ENCODE measurements around the gene SIL1. TPM values are rescaled to one million over a fixed set of nuclear protein-coding genes. Genes with fewer than 3 reads are reported as not detected.
"Not testable (repeated sequence)": the region's sequence is repeated elsewhere in the genome, so short reads cannot be mapped to it uniquely, and the experiment has no call there.

Gene SIL1
- polyA plus RNA-seq, 5 donors: 30.4 to 45.3 (median 34.4) TPM

DNA sequence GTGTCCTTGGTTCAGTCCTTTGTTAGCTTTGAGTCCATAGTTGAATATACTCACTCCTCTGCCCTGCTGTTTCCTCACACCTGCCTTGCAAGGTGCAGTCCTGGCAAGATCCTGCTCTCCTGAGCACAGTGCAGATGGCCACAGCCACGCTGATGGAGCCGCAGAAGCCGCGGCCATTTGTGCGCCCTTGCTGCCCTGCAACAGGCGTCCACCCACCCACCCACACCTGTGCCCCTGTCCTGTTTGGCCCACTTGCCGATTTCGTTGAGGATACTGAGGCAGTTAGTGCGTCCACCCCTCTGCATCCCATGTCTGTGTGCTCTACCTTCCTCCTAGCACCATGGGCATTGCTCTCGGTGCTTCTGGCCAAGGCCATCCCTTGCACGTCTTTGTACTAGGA lies 271.9 kb downstream of the SIL1 start:
- no peak for DNase-seq

DNA sequence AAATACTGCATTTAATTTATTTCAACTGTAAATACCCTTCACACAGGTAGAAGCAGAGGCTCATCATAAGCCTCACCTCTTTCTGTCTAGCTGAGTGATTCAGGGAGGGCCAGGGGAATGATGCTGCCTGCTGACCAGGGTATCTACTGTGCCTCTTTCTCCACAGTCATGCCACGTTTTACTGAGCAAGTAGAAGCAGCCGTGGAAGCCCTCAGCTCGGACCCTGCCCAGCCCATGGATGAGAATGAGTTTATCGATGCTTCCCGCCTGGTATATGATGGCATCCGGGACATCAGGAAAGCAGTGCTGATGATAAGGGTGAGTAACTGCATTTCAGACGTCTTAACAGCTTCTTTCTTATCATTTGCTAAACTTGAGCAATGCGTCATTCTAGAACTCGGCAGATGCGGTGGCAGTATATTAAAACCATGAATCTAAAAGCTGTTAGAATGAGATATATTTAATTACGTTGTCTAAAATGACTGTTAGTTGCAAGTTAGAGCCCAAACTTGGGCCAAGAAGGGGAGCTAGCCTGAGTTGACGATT lies 273.0 kb downstream of the SIL1 start:
- no peak for DNase-seq

DNA sequence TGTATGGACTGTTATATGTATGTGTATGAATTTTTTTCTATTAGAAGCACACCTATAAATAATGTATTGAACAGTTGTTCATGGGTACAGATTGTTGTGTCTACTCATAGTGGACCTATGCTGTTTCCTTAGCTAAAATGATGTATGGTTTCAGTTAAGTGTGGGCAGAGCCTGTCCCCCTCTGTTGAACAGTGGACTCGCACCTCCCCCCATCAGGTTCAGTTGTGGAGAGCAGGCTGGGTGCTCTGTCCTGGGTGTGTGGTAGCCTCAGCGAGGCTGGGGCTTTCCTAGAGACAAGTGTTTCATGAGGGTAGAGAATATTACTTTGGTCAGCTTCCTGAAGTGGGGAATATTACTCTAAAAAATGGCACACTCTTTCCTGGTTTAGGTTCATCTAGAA lies 275.7 kb downstream of the SIL1 start:
- DNase-seq: no peak

DNA sequence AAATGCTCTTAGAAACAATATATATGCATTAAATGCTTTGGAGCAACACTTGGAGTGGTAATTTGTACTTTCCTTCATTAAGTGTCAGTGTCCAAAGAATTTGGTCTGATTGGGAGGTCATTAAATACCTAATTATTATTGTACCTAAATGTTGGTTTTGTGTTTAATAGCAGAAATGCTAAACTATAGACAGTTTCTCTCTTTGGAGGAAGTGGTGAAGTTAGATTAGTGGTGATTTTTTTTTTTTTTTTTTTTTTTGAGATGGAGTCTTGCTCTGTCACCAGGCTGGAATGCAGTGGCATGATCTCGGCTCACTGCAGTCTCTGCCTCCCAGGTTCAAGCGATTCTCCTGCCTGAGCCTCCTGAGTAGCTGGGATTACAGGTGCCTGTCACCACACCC lies 276.8 kb downstream of the SIL1 start:
- DNase-seq: not testable (repeated sequence)

DNA sequence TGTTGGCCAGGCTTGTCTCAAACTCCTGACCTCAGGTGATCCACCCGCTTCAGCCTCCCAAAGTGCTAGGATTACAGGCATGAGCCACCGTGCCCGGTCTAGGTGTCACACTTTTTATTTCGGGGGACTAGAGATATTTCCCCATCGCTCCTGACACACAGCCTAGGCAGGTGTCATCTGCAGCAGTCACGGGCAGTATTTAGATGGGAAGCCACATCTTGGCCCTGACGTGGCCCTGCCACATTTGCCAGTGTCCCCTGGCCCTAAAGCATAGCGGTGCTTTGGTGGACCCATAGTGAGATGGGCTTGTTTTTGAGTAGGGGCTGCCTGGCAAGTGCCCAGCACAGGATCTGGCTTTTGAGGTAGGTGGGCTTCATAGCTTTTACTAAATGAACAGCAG lies 278.0 kb downstream of the SIL1 start:
- DNase-seq: no peak

DNA sequence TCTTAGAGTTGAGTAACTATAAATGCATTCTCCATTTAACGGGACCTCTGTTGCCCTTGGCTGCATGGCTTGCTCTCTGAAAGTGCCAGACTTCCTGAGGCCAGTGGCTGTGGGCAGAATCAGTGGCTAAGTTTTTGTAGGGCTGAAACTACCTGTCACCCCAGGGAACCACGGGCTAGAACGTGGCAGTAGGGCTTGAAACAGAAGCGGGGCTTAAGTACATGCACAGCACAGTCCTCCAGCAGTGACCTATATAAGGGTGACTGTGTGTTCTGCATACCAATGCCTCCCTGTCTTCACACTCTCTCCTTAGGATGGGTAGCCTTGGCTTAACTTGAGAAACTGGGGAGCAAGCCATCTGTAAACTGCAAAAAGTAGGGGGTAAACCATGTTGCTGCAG lies 279.5 kb downstream of the SIL1 start:
- DNase-seq: no peak

DNA sequence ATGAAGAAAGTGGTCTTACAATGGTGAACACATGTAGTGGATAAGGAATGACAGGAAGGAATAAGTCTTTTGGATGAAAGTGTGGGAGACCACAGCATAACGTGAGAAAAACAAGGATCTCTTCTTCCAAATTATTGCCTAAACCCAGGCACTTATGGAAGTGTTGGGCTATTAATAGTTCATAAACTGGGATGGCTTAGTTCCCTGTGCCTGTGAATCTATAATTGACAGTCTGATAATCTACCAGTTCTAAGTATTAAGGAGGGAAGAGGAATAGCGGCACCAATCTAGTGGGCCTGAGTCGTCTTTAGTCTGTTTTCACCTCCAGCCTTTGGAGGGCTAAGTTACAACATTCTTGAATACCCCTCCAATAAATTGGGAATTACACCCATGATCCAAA lies 283.8 kb downstream of the SIL1 start:
- DNase-seq: no peak

DNA sequence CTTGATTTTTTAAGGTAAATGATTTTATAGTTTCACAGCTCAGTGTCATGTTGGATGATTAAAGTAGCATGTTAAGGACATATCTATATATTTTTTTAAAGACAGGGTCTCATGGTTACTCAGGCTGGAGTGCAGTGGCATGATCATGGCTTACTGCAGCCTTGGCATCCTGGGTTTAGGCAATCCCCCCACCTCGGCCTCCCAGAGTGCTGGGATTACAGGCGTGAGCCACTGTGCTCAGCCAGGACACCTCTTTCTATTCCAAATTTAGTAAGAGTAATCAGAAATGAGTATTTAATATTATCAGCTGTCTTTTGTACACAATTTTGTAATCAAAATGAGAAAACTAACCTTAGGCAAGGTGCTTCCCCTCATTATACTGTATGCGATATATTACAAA lies 284.4 kb downstream of the SIL1 start:
- DNase-seq: no peak

DNA sequence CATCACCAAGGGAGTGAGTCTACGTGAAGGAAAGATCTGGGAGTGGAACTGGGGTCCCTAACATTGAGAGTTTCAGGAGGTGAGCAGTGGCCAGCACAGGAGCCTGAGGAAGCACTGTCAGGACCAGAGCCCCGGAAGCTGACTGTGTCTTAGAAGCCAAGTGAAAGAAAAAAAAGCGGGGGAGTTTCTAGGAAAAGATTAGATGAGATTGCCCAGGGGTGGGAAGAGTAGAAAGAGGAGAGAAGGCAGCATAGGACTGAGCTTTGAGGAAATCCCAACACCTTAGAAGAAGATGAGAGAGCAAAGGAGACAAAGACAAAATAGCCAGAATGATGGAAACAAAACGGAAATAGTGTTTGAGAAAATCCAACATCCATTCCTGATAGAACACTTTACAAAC lies 286.1 kb downstream of the SIL1 start:
- DNase-seq: no peak

DNA sequence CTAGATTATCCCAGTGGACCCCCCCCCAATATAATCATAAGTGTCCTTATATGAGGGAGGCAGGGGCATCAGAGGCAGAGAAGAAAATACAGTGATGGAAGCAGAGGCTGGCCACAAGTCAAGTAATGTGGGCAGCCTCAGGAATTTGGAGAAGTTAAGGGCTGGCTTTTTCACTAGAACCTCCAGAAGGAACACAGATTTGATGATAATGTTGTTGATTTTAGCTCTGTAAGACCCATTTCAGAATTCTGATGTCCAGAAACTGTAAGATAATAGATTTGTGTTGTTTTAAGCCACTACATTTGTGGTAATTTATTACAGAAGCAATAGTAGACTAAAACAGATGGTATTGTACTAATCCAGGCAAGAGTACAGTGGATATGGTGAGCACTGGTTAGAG lies 286.7 kb downstream of the SIL1 start:
- no peak for DNase-seq

DNA sequence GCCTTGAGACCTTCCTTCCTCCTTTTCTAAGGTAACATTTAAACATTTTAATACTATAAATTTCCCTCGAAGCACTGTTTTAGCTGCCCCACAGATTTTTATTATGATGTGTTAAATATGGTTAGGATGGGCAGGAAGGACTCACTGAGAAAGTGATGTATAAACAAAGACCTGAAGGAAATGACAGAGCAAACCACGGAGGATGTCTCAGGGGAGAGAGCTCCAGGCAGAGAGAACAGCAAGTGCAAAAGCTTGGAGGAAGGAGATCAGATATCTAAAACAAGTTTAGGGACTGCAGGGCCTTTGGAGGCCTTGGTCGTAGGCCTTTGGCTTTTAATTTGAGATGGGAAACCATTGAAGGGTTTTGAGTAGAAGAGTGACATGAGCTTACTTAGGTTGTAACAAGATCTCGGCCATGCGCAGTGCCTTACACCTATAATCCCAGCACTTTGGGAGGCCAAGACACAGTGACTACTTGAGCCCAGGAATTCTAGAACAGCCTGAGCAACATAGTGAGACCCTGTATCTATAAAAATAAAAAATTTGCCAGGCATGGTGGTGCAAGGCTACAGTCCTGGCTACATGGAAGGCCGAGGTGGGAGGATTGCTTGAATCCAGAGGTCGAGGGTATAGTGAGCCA lies 287.5 kb downstream of the SIL1 start:
- DNase-seq: no peak

DNA sequence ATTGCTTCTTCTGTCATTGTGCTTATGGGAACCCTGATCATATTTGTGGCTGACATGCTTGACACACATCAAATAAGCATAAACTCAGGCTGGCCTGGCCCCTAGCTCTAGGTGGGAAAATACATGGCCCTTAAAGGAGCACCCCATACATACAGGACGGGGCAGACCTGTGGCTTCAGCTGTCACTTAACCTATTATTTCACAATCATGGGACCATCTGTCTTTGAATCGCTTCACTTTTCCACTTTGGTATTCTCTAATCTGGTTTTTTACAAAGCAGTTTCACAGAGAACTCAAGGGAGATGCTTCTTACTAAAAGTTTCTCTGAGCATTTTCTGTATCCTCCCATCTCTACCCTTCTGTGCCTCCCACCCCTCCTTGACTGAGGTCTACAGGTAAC lies 288.4 kb downstream of the SIL1 start:
- DNase-seq: no peak

DNA sequence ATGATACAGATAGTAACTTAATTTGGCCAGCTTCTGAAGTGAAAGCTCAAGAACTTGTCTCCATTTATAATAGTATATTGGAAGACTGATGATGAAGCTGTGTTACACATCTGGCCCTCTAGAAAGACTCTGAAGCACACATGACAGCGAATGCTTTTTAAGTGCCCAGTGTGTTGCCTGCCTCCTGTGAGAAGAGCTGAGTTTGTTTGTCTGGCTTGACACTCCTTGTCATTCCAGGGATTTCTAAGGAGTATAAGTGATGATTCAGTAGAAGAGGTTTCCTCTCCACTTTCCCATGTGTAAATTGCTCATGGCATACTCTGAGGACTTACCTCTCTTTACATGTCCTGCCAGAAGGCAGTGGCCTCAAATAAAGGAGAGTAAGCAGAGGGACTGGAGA lies 292.6 kb downstream of the SIL1 start:
- no peak for DNase-seq

DNA sequence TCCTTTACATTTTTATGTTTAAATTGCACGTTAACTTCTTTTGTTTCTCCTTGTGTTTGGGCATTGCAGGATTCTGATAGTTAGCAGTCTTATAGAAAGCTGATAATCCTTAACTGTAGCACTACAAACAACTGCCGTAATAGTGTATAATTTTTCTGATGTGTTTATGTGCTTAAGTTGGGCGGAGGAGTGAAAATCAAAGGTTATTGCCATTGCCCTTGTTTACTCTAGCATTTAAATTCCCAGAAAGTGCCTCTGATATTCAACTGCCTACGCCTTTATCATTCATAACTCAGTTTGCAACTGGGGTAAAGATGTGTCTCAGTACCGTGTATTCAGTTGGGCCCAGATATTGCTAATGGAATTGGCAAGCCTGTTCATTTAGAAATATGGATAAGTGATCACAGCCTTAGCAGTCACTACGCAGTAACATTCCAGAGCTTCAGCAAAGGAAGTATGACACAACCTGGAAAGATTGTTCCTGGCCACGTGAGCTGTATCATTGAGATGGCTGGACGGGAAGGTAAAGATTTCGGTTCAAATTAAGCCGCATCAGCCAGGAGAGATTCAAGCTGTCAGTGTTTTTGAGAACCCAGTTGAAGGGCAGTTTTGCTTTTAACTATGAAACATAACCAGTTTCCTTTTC lies 294.9 kb downstream of the SIL1 start:
- no peak for DNase-seq

DNA sequence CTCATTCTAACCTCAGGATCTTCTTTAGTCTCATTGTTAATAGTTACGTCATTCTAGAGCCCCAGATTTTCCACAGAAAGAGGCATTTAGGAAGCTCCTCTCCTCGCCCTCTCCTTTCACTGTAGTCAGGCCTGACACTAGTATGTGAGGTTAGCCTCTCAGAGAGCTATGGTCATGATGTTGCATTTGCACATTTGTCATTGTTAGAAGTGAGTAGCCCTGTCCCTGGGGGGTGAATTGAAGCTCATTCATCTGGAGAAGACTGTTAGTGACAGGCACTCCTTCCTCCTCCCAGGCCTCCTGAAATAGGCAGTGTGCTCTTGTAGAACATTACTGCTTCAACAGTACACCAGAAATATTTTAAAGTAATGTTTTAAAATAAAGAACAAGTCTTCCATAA lies 296.5 kb downstream of the SIL1 start:
- DNase-seq: no peak

DNA sequence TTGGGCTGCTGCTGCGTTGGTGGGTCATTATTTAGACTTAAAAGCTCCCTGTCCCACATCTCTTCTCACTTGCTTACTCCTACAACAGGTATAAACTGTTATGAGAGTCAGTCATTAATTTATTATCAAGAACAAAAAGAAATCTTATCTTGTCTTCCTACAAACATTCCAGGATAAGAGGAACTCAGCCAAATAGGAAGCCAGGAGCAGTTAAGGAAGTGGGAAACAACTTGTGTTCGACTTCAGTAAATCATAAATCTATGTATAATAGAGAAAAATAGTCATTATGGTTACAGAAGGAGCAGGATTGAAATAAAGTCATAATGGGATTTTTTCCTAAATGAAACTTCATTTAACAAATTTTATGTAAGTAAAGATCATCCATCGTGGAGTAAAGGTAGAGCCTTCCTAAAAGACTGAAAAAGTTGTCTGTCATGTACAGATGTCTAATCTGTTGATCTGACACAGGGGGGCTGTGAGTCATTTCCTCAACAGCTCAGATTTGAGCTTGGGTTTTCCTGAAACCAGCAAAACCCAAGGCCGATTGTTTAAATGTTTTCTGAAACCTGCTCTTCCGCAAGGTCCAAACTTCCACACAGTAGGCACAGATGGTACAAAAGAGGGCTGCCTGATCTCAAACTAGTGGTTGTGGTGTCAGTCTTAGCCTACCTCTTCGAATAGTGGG lies 297.7 kb downstream of the SIL1 start:
- no peak for DNase-seq

DNA sequence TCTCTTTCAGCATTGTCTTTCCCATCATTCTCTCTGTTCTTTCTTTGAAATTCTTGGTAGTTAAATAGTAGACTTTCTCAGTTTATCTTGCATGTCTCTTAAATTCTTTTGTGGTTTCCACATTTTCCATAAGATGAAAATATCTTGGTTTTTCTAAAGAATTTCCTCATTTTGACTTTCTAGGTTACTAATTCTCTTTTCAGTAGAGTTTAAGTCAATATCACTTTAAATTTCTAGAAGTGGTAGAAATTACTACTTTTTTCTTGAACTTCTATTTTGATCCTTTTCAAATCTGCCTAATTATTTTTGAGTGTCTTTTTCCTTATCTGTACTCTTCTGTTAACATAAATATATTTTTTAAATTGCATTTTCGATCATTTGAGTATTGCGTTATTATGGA lies 299.4 kb downstream of the SIL1 start:
- no peak for DNase-seq

DNA sequence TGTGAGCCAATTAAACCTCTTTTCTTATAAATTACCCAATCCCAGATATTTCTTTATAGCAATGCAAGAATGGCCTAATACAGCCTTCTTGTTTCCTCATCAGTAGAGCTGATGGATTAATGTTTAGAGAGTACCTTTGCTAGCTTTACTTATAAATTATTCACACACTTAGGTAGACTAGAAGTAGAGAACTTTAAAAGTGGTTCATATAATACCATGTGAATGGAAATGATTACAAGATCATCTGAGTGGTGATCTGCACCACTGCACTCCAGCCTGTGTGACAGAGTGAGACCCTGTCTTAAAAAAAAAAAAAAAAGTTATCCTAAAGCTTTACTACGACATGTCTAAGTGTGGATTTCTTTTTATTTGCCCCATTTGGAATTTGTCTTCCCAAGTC lies 299.9 kb downstream of the SIL1 start:
- DNase-seq: no peak

Other genes with a start within 250 kb of the SIL1 start
- 100 to 1,000 TPM; 464 to 725 (median 623) TPM for gene MATR3, start 95.4 kb upstream of the SIL1 start, polyA plus RNA-seq (ENCODE audit: insufficient read depth in 1 of 5, insufficient read length in 5 of 5, low replicate concordance in 1 of 5)
- gene PAIP2, start 143.5 kb upstream of the SIL1 start, polyA plus RNA-seq (ENCODE audit: insufficient read depth in 1 of 5, insufficient read length in 5 of 5, low replicate concordance in 1 of 5): 100 to 1,000 TPM; 121 to 177 (median 143) TPM
- 1 to 10 TPM; 1.1 to 1.9 (median 1.7) TPM for gene SLC23A1, start 184.9 kb upstream of the SIL1 start, polyA plus RNA-seq (ENCODE audit: insufficient read depth in 1 of 5, insufficient read length in 5 of 5, low replicate concordance in 1 of 5)
- gene MZB1, start 191.5 kb upstream of the SIL1 start, polyA plus RNA-seq (ENCODE audit: insufficient read depth in 1 of 5, insufficient read length in 5 of 5, low replicate concordance in 1 of 5): 1 to 10 TPM in 1 of 5 donors, under 1 TPM in 4; 0.37 to 1.0 (median 0.81) TPM
- 1 to 10 TPM in 1 of 5 donors, under 1 TPM in 4; 0.60 to 3.0 (median 0.86) TPM for gene PROB1, start 196.7 kb upstream of the SIL1 start, polyA plus RNA-seq (ENCODE audit: insufficient read depth in 1 of 5, insufficient read length in 5 of 5, low replicate concordance in 1 of 5)
- gene SPATA24, start 205.7 kb upstream of the SIL1 start, polyA plus RNA-seq (ENCODE audit: insufficient read depth in 1 of 5, insufficient read length in 5 of 5, low replicate concordance in 1 of 5): 10 to 100 TPM in 2 of 5 donors, 1 to 10 TPM in 3; 8.5 to 11.9 (median 9.4) TPM
- 10 to 100 TPM; 23.6 to 40.4 (median 34.2) TPM for gene DNAJC18, start 241.2 kb upstream of the SIL1 start, polyA plus RNA-seq (ENCODE audit: insufficient read depth in 1 of 5, insufficient read length in 5 of 5, low replicate concordance in 1 of 5)